Thoracic aorta (tissue), 2 donors: Measurements from ENCODE around the gene LPGAT1. TPM values are rescaled to one million over a fixed set of nuclear protein-coding genes. Genes with fewer than 3 reads are reported as not detected.

ENCODE experiments used
- ATAC-seq: fragments of 150-250 bp; one replicate; pipeline ENCODE4 v1.8.0; 2017; ENCODE audit warnings: low read depth; ENCODE audit not compliant: insufficient number of reproducible peaks, low FRiP score
- DNase-seq: peaks from one replicate; pipeline ENCODE4 v3.0.0-alpha.2; 2020; ENCODE audit warnings: low spot score
- H3K27ac ChIP-seq, 2 donors: fragments of 200-600 bp; sonication (generic); 1 replicate in 1 of 2; 2 replicates in 1 of 2; pipeline ENCODE4 v1.5.1; 2016; ENCODE audit warnings: mild to moderate bottlenecking in 2 of 2, moderate library complexity in 2 of 2
- H3K27me3 ChIP-seq: fragments of 200-600 bp; sonication (generic); replicated peaks from 2 replicates; pipeline ENCODE4 v1.6.0; 2016; ENCODE audit warnings: mild to moderate bottlenecking; ENCODE audit not compliant: insufficient read depth
- H3K36me3 ChIP-seq: fragments of 200-600 bp; sonication (generic); one replicate; pipeline ENCODE4 v1.5.1; 2016
- H3K4me1 ChIP-seq, 2 donors: fragments of 200-600 bp; sonication (generic); 1 replicate in 1 of 2; 2 replicates in 1 of 2; pipeline versions ENCODE4 v1.5.1 to v1.6.0; 2016; ENCODE audit warnings: low read depth in 2 of 2, mild to moderate bottlenecking in 1 of 2; ENCODE audit not compliant: control insufficient read depth in 1 of 2
- H3K4me3 ChIP-seq: fragments of 200-600 bp; sonication (generic); 2 replicates; pipeline ENCODE4 v1.5.1; 2016; ENCODE audit warnings: mild to moderate bottlenecking
- H3K9me3 ChIP-seq: fragments of 200-600 bp; sonication (generic); 2 replicates; pipeline ENCODE4 v1.5.1; 2016
- CTCF ChIP-seq: fragments of 200-600 bp; sonication (generic); IDR thresholded peaks from one replicate; pipeline ENCODE4 v1.5.1; 2019; ENCODE audit warnings: antibody characterized with exemption
- total RNA-seq, 2 donors: library from RNA; depleted of rRNA; stranded (reverse); fragments of >200 nt; gene quantifications; one replicate each; pipeline versions ENCODE4 v1.1.0 to v1.2.3, GENCODE V29; 2016

Gene LPGAT1
- total RNA-seq, 2 donors from 2014 or later = 32.5 to 48.0 TPM

- Histone ChIP-seq H3K36me3 (peaks cover 4% of the 10 kb centered on the region), H3K27me3 (no peaks in the 10 kb centered on the region), H3K27ac (no peak overlapping the region), H3K4me3 (no peak overlapping the region), H3K9me3 (no peaks in the 10 kb centered on the region), H3K4me1 (no peaks in the 10 kb centered on the region)
- DNase-seq = no peak
- no peak for ATAC-seq
- TF ChIP-seq CTCF = no peak
These were observed 65.9 kb downstream of the LPGAT1 start for GRCh38 chr1:211764701-211765100.

GRCh38 chr1:211762206-211762605, 68.4 kb downstream of the LPGAT1 start:
- no peak for ATAC-seq
- Histone ChIP-seq H3K27ac (no peak overlapping the region), H3K4me1 (no peaks in the 10 kb centered on the region), H3K4me3 (no peak overlapping the region), H3K36me3 (peaks cover 4% of the 10 kb centered on the region), H3K27me3 (no peaks in the 10 kb centered on the region), H3K9me3 (no peaks in the 10 kb centered on the region)
- no peak for DNase-seq
- TF ChIP-seq CTCF = no peak

GRCh38 chr1:211761400-211761799, 69.2 kb downstream of the LPGAT1 start:
- no peak for ATAC-seq
- TF ChIP-seq CTCF = no peak
- DNase-seq = no peak
- Histone ChIP-seq H3K27ac (no peak overlapping the region), H3K4me3 (no peak overlapping the region), H3K27me3 (no peaks in the 10 kb centered on the region), H3K36me3 (peaks cover 4% of the 10 kb centered on the region), H3K4me1 (no peaks in the 10 kb centered on the region), H3K9me3 (no peaks in the 10 kb centered on the region)

GRCh38 chr1:211756471-211757020, 74.0 kb downstream of the LPGAT1 start:
- H3K27me3 ChIP-seq = no peaks in the 10 kb centered on the region
- DNase-seq (no peak), ATAC-seq (no peak)
- H3K36me3 ChIP-seq = no peaks in the 10 kb centered on the region
- H3K4me1 ChIP-seq = no peaks in the 10 kb centered on the region
- no peak overlapping the region for H3K27ac ChIP-seq
- no peak overlapping the region for H3K4me3 ChIP-seq
- no peak for TF ChIP-seq CTCF
- H3K9me3 ChIP-seq = no peaks in the 10 kb centered on the region

- ATAC-seq (no peak), DNase-seq (no peak)
- Histone ChIP-seq H3K27me3 (no peaks in the 10 kb centered on the region), H3K4me1 (no peaks in the 10 kb centered on the region), H3K27ac (no peak overlapping the region), H3K9me3 (no peaks in the 10 kb centered on the region), H3K4me3 (no peak overlapping the region), H3K36me3 (peaks cover 13% of the 10 kb centered on the region)
- TF ChIP-seq CTCF = no peak
These were observed 76.8 kb downstream of the LPGAT1 start for GRCh38 chr1:211753649-211754251.
